ENCODE results near the gene TUBA3E.

DNA sequence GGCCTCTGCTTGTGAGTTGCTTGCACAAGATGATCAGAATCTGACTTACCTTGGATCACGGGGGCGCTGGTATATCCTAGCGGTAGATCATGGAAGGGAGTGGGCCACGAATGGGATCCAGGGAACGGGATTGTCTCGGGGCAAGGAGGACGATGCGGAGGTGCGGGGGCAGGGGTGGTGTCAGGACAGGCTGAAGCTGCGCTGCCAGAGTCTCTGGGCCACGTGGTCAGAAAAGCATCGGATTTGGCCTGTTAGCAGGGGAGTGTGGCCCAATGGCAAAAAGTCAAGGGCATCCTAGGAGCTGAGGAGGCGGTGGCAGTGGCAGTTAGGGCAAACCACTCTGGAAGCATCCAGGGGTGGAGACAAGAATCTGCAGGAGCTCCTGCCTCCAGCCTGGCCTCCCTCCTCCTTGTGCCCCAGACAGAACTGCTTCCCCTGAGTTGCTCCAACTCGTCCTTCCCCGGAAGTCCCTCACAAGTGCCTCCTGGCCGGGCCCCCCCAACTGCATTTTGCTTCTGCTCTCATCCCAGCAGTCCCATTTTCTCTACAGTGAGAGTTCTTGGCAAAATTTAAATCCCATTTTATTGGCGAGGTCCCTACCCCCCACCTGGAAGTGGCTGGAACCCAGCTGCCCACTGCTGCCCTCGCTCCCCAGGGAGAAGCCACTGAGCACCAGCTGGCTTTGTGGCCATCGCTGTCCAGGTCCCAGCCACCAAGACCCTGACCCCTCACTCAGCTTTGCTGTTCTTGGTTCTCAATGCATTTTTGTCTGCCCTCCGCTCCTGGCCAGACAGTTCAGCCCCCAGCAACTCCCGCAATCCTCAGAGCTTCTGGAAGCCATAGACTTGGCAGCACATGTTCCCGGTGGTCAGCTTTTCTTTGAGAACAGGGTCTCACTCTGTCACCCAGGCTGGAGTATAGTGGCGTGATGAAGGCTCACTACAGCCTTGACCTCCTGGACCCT, 47.8 kb downstream of the TUBA3E start:
- TF ChIP-seq POLR2A (IDR thresholded peaks at IDR 0.05): no peak
- TF ChIP-seq, protein P1, sequence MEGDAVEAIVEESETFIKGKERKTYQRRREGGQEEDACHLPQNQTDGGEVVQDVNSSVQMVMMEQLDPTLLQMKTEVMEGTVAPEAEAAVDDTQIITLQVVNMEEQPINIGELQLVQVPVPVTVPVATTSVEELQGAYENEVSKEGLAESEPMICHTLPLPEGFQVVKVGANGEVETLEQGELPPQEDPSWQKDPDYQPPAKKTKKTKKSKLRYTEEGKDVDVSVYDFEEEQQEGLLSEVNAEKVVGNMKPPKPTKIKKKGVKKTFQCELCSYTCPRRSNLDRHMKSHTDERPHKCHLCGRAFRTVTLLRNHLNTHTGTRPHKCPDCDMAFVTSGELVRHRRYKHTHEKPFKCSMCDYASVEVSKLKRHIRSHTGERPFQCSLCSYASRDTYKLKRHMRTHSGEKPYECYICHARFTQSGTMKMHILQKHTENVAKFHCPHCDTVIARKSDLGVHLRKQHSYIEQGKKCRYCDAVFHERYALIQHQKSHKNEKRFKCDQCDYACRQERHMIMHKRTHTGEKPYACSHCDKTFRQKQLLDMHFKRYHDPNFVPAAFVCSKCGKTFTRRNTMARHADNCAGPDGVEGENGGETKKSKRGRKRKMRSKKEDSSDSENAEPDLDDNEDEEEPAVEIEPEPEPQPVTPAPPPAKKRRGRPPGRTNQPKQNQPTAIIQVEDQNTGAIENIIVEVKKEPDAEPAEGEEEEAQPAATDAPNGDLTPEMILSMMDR (IDR thresholded peaks at IDR 0.05): no peak

All from lower leg skin (tissue), 3 donors.